GM12865 (cell line): ENCODE measurements around the gene DPP6.

ENCODE experiments used
- DNase-seq: peaks from one replicate; pipeline ENCODE4 v3.0.0; 2010; ENCODE audit warnings: low read depth
- H3K4me3 ChIP-seq: 2 replicates; pipeline ENCODE4 v1.5.1; 2011; ENCODE audit warnings: mild to moderate bottlenecking, low read depth, low read length, control low read depth
- TF ChIP-seq, protein P1 (sequence below): IDR thresholded peaks from 2 replicates; pipeline ENCODE4 v1.5.1; 2011; ENCODE audit warnings: low read length, control low read depth, low read depth, inconsistent platforms; ENCODE audit not compliant: insufficient read depth; ENCODE audit errors: missing control alignments

Gene DPP6

DNA sequence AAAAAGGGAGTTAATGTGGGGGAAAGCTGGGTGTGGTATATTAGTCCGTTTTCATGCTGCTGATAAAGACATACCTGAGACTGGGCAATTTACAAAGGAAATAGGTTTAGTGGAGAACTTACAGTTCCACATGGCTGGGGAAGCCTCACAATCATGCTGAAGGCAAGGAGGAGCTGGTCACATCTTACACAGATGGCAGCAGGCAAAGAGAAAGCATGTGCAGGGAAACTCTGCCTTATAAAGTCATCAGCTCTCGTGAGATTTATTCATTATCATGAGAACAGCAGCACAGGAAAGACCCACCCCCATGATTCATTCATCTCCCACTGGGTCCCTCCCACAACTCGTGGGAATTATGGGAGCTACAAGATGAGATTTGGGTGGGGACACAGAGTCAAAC lies 836.5 kb downstream of the DPP6 start:
- no peak for DNase-seq
- no peak overlapping the region for H3K4me3 ChIP-seq
- TF ChIP-seq, protein P1, sequence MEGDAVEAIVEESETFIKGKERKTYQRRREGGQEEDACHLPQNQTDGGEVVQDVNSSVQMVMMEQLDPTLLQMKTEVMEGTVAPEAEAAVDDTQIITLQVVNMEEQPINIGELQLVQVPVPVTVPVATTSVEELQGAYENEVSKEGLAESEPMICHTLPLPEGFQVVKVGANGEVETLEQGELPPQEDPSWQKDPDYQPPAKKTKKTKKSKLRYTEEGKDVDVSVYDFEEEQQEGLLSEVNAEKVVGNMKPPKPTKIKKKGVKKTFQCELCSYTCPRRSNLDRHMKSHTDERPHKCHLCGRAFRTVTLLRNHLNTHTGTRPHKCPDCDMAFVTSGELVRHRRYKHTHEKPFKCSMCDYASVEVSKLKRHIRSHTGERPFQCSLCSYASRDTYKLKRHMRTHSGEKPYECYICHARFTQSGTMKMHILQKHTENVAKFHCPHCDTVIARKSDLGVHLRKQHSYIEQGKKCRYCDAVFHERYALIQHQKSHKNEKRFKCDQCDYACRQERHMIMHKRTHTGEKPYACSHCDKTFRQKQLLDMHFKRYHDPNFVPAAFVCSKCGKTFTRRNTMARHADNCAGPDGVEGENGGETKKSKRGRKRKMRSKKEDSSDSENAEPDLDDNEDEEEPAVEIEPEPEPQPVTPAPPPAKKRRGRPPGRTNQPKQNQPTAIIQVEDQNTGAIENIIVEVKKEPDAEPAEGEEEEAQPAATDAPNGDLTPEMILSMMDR = no peak

DNA sequence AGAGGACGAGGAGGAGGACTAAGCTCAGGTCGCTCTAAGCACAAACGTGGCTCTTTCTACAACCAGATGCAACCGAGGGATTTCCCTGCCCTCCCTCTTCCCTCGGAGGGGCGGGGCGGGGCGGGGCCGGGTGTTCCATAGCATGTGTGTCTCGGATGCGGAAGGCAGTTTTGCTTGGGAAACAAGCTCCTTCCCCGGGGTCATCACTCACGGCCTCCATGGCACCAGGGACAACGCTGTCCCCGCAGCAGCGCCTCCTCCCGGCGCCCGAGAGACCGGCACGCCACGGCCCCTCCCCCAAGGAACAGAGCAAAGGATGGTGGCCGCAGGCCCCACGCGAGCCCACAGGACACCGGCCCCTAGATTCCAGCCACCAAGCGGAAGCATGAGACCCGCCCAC lies 840.3 kb downstream of the DPP6 start:
- TF ChIP-seq, protein P1 = no peak
- H3K4me3 ChIP-seq = no peak overlapping the region
- no peak for DNase-seq

DNA sequence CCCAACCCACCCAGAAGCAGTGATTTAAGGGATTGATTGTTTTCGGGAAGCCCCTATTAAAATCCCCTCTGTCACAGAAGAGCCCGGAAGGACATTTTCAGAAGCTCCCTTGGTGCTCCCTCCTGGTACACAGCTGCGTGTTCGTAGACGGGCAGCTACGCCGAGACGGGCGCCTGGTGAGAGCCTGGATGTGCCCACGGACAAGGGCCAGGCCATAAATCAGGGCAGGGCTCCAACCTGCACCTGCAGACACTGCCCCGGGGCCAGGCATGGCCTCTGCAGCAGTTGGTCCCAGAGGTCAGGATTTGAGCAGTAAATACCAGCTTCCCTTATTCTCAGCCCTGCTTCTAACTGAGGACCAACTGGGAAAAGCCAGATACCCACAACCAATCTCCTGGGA lies 843.9 kb downstream of the DPP6 start:
- H3K4me3 ChIP-seq = no peak overlapping the region
- no peak for DNase-seq
- TF ChIP-seq, protein P1 = no peak

DNA sequence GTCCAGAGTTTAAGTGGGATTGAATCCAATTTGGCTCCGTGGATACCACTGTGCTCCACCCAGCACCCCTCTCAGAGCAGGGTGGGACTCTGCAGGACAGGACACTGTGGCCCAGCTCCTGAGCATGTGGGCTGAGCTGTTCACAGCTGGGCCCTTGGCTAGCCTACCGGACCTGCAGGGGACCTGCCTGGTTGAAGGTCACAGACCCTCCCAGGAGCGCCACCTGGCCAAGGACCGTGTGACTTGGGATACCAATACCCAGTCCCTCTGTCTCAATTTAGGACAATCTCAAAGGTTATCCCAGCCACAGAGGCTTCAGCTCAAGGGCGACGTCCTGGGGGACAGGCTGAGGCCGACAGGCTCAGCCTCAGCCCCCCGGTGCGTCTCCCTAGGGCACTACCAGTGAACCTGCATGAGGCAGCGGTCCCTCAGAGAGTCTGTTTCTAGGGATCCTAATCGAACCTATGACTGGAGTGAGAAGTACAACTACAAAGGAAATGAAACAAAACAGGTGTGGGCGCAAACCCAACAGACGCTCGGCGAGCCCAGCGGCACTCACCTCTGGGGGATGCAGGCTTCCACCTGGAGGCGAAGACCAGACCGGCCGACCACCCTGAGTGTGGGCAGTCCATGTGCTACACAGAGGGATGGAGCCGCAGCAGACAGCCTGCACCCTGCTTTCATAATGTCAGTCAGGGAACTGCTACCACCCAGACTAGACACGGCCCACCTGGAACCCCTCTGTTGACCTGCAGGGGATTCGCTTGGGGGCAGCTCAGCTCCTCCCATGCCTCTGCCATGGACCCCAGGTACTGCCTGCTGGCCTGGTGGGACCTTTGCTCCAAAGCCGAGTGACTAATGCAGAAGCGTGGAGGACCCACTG lies 847.0 kb downstream of the DPP6 start:
- H3K4me3 ChIP-seq = no peak overlapping the region
- TF ChIP-seq, protein P1 = no peak
- DNase-seq = no peak

DNA sequence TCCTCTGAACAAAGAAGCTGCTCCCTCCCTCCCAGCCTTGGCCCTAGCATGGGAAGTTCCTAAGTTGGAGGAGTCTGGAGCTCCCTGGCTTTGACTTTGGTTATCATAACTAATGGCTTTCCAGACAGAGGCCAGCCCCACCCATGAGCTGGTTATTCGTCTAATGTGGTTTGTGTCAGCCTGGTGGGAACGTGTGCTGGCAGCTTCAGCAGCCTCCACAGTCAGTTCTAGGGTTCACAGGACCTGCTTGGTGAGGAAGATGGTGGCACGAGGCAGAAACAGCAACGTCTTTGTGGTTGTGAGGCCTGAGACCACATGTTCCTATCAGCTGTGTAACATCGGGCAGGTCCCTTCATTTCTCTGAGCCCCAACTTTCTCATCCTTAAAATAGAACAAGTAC lies 847.7 kb downstream of the DPP6 start:
- TF ChIP-seq, protein P1 = no peak
- no peak overlapping the region for H3K4me3 ChIP-seq
- no peak for DNase-seq

DNA sequence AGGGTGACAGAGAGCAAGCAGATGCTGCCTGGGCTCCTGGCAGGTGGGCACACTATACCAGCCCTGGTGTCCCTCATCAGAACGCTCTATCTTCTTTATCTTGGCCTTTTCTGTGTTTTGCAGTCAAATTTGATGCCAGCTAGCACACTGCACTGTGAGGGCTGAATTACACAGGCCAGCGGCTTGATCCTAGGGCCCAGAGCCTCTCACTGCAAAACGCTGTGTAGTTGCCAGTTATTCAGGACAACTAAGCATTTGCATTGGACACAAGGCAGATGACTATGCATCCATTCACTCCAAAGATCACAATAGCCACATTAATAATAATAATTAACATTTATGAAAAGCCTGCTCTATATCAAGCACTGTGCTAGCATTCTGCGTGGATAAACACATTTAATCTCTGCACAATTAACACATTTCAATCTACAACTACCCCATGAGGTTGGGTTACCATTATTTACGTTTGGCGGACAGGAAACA lies 850.4 kb downstream of the DPP6 start:
- TF ChIP-seq, protein P1 = no peak
- DNase-seq = no peak
- H3K4me3 ChIP-seq = no peak overlapping the region
